Hematopoietic multipotent progenitor cell treated with erythropoietin and hydrocortisone succinate and interleukin-3 and kit ligand, for 4 days (in vitro differentiated cells): ENCODE results near the gene NUP205.
"Not testable (repeated sequence)": the region's sequence is repeated elsewhere in the genome, so short reads cannot be mapped to it uniquely, and the experiment has no call there.

Experiments used
- DNase-seq: peaks from one replicate; pipeline ENCODE4 v3.0.0-alpha.2; 2015

Gene NUP205

DNA sequence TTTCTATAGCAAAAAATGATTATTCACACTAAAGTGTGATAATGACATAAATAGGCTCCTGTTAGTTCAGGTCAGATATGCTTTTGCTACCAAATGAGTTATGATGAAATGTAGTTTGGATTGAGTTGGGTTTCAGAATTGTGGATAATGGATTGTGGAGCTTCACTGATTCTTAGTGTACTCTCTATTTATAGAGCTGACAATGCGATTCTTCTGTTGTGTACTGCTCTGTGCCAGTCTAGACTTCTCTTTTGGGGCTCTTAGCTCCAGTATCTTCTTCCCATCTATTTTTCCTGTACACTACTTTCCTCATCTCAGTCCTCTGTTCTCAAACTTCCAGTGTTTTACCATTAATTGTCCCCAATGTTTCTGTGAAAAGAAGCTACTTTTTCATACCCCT is 112.1 kb downstream of the NUP205 start:
- DNase-seq: no peak

DNA sequence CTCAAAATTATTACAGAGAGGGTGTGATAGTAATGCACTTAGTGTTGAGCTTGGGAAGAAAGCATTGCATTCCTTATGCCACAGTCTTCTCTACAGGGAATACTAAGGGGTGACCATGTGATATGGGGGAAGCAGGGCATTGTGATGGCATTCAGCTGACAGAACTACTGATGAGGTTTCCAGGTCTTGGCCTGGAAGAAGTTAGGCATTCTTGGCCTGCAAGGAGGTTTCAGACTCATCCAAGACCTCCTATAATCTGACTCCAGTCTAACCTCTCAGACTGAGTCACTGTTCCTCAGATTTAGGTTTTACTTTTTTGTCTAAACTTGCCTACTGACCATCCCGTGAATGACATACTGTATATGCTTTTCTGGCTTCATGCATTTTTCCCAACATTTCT is 112.5 kb downstream of the NUP205 start:
- no peak for DNase-seq

DNA sequence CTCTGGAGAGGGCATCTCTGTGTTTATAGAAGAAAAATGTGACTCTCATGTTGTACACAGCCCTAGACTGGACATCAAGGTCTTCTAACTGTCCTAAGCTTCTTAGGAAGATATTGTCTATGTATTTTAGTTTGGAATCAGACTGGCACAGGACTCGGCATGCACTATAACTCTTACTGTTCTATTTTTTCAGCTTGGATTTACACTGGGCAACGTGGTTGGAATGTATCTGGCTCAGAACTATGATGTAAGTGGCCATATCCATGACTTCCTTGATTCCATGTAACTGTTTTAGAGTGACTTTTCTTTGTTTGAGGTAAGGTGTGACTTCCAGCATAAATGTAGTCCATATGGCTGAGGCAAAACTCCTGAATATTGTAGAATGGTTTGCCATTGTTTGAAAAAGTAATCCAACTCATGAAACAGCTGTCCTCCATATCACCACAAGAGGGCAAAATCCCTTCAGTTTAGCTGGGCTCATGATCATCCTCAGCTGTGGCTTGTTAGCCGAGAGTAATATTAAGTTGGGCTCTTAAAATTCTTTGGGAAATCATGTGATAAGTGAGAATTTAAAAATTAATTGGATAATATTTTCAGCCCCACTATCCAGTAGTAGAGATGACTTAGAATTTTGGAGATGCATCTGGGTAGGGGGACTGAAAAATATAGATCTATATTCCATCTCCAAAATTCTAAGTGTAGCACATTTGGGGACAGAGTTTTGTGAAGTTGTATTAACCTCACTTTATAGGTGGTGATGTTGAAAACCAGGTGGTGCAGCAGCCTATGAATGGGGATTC is 115.0 kb downstream of the NUP205 start:
- DNase-seq: peak; percentile 82

DNA sequence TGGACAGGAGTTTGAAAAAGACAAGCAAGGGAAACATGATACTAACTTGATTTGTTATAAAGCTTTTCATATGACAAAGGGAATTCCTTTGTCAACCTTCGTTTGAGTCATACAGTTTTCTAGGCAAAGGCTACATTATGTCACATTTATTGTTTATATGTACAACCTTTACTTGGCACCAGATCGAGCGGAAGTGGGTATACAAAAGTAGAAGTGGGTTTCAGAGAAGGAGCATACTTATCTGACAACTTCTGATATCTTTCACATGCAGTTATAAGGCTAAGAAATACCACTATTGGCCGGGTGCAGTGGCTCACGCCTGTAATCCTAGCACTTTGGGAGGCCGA is 115.6 kb downstream of the NUP205 start:
- peak; percentile 82 for DNase-seq

DNA sequence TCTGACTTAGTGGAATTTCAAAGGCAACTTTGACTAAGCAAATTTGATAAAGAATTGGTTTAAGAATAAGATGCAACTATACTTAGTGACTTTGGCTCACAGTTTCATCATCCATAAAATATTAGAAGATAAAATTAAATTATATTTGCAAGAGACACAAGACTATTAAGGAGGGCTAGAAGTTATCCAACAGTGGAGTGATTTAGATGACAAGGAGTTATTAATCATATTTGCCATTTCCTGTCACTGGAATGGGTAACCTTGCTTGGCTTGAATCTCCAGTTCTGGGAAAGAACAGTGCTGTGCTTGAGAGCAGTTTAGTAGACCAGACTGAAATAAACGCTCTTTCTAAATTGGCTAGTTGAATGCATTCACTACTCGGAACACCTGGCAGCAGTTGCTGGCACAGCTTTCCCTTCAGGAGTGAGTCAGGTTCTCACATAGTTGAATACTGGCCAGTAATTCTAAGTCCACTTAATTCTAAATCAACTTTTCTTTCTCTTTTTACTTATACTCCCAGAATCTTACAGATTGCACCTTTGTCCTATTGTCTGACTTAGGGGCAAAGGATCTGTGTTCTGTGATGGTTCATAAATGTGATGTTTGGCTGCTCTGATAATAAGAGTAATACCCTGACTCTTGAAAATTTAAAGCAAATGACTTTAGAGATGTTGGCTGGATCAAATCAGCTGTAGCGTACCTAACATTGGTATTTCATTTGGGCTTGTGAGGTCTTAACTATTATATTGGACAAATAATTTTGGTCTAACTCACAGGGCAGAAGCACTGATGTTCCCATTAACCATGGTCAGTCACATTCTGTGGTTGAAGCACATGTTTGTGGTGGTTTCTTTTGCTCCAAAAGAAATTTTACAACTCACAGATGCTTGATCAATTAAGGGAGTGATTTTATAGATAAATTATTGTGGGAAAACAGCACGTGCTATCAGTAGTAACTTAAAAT is 121.2 kb downstream of the NUP205 start:
- DNase-seq: no peak

DNA sequence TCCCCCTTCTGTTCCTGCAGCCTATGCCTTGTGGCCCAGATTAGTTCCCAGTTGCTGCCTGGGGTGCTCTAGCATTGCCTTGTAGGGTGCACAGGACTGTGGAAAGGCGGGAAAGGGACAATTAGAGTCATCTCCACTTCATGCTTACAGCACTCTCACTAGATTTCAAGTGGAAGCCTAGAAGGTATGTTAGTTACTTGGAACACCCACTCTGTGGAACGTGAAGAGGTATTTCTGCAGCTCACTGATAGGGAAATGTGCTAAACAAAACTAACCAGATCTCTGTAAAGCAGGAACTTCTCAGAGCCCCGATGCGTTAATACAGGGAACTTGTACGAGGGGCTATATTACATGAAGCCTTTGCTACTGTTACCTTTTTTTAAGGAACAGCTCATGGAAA is 124.0 kb downstream of the NUP205 start:
- peak; percentile 66 for DNase-seq

DNA sequence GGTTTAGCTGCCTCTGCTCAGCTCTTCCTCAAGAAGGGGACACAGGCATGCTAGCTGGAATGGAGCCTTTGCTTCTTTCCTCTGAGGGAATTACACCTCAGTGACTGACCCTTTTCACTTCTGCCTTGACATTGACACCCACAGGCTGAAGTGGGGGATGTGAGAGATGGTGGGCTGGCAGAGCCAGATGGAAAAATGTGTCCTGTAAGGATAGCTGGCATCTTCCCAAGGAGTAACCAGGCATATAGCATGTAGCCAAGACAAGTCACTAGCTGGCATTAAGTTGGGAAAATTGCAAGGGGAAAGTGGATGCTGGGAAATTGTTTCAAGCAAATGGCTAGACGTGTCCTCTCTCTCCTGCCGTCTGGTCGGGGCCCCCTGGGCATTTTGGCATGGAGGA is 124.5 kb downstream of the NUP205 start:
- DNase-seq: no peak

DNA sequence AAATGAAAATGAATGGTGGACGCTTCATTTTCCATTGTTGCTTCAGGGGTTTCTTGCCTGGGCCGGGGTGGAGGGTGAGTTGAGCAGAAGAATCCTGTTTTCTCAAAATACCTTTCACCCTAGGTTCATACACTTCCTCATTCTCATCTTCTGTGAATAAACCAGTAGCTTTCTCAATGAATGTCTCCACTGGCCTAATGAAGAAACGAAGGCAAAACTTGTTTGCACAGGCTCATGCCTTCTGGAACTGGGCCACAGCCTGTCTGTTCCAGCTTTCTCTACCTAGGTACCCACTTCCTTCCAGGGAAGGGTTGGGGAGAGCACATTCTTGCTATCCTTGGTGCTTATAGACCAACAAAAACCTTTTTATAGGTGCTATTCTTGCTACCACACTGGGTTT is 125.9 kb downstream of the NUP205 start:
- DNase-seq: no peak

DNA sequence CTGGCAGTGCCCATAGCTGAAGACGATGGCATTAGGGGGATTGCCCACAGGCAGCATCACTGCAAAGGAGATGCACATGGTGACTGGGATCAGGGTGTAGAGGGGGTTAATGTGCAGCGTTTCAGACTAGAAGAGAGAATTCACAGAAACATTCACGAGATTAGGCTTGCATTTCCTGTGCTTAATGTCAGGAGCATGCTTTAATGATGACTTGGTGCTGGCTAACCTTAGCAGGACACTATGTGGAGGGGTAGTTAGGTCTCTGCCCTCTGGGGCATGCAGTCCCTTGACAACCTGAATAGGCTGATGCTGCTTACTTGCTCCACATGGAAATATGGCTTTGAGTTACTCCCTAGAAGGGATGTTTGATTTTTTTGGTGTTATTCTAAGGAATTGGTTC is 126.4 kb downstream of the NUP205 start:
- no peak for DNase-seq

DNA sequence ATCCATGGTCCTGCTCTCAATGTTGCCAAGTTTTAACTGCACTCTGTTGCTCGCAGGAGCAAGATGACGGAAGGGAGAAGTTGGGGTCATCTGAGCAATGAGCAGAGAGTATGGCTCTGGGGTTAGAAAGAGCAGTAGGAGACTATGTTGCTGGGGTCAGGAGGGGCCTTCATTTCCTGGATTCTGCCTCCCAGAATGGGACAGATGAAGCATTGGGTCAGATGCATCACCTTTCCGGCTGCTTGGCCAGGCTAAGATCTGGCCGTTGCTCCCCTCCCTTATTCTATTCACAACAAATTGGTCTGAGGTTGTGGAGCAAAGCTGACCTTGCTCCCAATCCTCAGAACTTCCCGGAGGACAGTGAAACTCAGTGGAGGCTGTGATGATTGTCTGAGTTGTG is 127.0 kb downstream of the NUP205 start:
- DNase-seq: no peak

DNA sequence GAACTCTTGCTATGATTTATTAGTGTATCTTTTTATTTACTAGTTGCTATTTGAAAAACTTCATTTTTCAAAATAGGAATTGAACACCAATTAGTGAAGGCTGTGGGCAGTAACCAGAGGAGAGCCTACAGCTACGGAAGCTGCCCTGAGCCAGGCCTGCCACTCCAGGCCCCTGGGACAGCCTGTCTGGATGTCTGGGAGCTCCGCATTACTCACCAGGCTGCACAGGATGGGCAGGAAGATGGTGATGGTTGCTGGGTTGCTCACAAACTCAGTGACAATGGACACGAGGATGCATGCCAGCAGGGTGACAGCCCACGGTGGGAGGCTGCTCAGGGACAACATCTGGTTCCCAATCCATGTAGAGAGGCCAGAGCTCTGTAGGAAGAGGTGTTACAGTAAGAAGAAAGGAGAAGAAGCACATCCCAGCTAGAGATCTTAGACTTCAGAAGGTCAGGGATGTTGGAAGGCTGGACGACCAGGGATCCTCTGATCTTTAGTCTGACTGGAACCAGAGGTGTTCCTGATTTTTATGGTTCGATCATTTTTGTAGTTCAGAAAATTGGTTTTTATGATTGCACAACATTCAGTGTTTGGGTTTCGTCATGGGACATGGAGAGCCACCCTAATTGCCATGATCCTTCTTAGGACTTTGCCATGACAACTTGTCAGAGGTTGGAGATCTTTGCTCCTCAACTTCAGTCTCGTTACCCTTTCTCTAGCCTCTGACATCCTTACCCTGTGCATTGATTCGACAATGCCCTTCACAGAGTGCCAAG is 127.8 kb downstream of the NUP205 start:
- DNase-seq: no peak

DNA sequence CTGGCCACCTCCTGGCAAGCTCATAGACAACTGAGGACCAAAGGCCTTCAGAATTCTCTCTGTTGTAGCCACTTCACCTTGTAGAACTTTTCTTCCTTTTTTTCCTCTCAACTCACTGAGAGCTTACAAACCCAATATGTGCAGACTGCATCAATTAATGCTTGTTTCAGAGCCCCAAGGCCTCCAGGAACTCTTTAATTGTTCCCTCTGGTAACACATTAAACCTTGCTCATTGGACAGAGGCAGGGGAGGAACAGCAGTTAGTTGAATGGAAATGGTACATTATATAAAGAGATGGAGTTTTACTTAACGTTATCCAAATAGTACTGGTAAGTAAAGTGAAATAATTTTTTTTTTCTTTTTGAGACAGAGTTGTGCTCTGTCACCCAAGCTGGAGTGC is 129.7 kb downstream of the NUP205 start:
- no peak for DNase-seq

DNA sequence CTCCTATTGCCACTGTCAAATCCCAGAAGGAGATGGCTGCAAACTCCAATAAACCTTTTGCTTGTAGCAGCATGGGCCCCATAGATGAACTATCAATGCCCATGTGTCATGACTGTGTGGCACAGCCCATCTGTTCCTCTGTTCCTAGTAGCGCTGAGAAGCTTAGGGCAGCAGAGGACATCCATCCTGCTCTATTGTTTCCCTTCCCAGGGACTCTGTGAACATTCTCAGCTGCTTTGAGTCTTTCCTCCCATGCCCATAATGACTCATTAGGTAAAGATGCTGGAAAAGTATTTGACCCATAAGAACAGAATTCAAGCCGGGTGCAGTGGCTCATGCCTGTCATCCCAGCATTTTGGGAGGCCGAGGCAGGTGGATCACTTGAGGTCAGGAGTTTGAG is 132.8 kb downstream of the NUP205 start:
- DNase-seq: no peak

DNA sequence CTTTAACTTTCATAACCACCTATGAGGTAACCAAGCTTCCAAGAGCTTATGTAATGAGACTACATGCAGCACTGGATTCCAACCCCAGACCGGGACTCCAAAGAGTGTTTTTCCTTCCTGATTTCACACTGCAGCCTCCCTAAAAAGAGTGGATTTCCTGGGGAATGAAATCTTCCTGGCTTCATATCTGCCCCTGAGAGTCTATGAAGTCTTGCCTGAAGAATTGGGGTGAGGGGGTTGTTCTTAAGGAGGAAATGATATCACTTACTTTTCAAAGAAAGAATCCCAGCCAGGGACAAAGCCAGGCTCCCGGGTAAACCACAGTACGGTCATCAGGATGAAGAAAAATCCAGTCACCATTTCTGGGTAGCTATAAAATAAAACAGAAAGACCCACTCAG is 134.3 kb downstream of the NUP205 start:
- no peak for DNase-seq

DNA sequence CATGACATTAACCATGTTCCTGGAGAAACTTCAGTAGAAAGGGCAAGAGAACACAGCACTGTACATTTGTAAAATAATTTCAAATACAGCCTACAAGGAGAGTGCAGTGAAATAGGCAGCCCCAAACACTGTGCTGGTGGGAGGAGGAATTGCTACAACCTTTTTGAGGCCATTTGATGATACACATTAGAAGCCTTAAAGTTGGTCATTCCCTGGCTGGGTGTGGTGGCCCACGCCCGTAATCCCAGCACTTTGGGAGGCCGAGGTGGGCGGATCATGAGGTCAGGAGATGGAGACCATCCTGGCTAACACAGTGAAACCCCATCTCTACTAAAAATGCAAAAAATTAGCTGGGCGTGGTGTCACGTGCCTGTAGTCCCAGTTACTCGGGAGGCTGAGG is 134.9 kb downstream of the NUP205 start:
- DNase-seq: not testable (repeated sequence)

DNA sequence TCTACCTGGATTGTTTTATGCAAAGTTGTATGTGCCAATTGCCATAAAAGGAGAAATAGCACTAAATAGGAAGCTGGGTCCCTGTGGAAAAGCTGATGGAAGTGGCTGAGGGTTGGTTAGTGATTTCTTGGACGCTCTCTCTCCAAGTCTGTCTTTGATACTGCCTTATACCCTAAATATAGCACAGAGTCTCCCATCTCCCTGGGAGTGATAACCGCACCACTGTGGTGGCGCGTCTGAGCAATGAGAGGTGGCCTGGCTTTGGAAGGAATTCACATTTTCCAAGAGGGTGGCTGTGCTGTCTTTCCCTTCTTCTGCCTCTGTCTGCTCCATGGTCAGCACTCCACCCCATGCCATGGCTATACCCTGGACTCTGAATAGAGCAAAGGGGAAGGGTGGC is 135.8 kb downstream of the NUP205 start:
- no peak for DNase-seq

DNA sequence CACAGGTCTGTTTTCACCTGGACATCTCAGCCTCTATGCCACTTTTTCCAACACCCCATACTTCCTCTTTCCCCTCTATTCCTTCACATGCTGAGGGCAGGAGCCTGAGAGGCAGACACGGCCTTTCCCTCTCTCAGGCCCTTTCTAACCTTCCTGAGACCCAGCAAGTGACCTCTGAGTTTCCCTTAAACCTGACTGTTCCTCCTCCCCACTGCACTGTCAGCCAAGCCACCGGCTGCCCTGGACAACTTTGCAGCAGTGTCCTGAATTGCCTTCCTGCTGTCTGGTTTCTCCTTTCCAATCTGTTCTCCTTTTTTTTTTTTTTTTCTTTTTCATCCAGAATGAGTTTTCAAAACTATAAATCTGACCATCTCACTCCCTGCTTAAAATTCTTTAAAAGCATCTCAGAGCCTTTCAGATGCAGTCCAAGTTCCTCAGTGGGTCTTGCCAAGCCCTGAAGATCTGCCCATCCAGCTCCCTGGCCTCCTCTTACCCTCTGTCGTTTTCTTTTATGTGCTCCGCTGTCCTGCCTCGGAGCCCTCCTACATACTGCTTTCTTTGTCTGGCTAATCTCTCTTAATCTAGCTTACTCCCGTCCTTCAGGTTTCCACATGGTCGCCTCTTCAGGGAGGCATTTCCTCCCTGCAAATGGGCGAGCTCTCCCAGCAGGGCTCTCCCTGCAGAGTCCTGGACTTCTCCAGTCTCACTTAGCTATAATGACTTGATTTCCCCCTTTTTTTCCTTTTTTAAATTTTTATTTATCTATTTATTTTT is 139.7 kb downstream of the NUP205 start:
- no peak for DNase-seq
